CD8-positive, alpha-beta memory T cell (primary cell): ENCODE data around the gene IRGQ. TPM values are rescaled to one million over a fixed set of nuclear protein-coding genes. Genes with fewer than 3 reads are reported as not detected.
"Not testable (repeated sequence)": the region's sequence is repeated elsewhere in the genome, so short reads cannot be mapped to it uniquely, and the experiment has no call there.

Experiments used
- CTCF ChIA-PET: fragments of 350-600 bp; sonication (Branson Sonifier 250); formaldehyde crosslinking; loops from one replicate; lab custom pipeline; 2021; ENCODE audit warnings: antibody characterized with exemption; lab: Charles Lee
- POLR2A ChIA-PET: fragments of 350-600 bp; sonication (Branson Sonifier 250); formaldehyde crosslinking; loops from one replicate; lab custom pipeline; 2021; ENCODE audit warnings: antibody characterized with exemption; lab: Charles Lee
- DNase-seq, 5 donors: peaks; one replicate each; pipeline versions ENCODE4 v3.0.0 to v3.0.0-alpha.2; 2020 to 2022; ENCODE audit warnings: mixed read lengths in 1 of 5
- H3K27ac ChIP-seq: one replicate; pipeline ENCODE4 v1.7.0; 2013; ENCODE audit warnings: low read depth, mild to moderate bottlenecking, low read length, moderate library complexity
- H3K27me3 ChIP-seq: 2 replicates; pipeline ENCODE4 v1.7.0; 2013; ENCODE audit warnings: low read length, mild to moderate bottlenecking; ENCODE audit not compliant: insufficient read depth, poor library complexity, severe bottlenecking
- H3K36me3 ChIP-seq: 2 replicates; pipeline ENCODE4 v1.7.0; 2013; ENCODE audit warnings: mild to moderate bottlenecking, low read length, moderate library complexity; ENCODE audit not compliant: insufficient read depth
- H3K4me1 ChIP-seq: 2 replicates; pipeline ENCODE4 v1.7.0; 2013; ENCODE audit warnings: mild to moderate bottlenecking, low read length, moderate library complexity; ENCODE audit not compliant: insufficient read depth
- H3K4me3 ChIP-seq: 2 replicates; pipeline ENCODE4 v1.7.0; 2013; ENCODE audit warnings: mild to moderate bottlenecking, low read length
- H3K9me3 ChIP-seq: 2 replicates; pipeline ENCODE4 v1.7.0; 2013; ENCODE audit warnings: mild to moderate bottlenecking, low read length
- H3K27ac Mint-ChIP-seq, 8 donors: one replicate each; pipeline ENCODE4 v1.8.0; 2020 to 2021; ENCODE audit warnings: mixed read lengths in 8 of 8, mild to moderate bottlenecking in 6 of 8, inconsistent platforms in 3 of 8, moderate library complexity in 3 of 8
- H3K27me3 Mint-ChIP-seq, 2 donors: one replicate each; pipeline ENCODE4 v1.8.0; 2020 to 2021; ENCODE audit warnings: mixed read lengths in 2 of 2, mild to moderate bottlenecking in 1 of 2, moderate library complexity in 1 of 2
- H3K36me3 Mint-ChIP-seq, 3 donors: one replicate each; pipeline ENCODE4 v1.8.0; 2020 to 2021; ENCODE audit warnings: mixed read lengths in 3 of 3, inconsistent platforms in 1 of 3, mild to moderate bottlenecking in 1 of 3
- H3K4me1 Mint-ChIP-seq, 3 donors: one replicate each; pipeline ENCODE4 v1.8.0; 2020 to 2021; ENCODE audit warnings: mixed read lengths in 3 of 3, inconsistent platforms in 1 of 3, mild to moderate bottlenecking in 1 of 3
- H3K4me3 Mint-ChIP-seq, 7 donors: one replicate each; pipeline ENCODE4 v1.8.0; 2020 to 2021; ENCODE audit warnings: mixed read lengths in 7 of 7, mild to moderate bottlenecking in 6 of 7, moderate library complexity in 4 of 7, inconsistent platforms in 2 of 7
- H3K9me3 Mint-ChIP-seq, 5 donors: one replicate each; pipeline ENCODE4 v1.8.0; 2020 to 2022; ENCODE audit warnings: mixed read lengths in 5 of 5, mild to moderate bottlenecking in 3 of 5, moderate library complexity in 2 of 5, inconsistent platforms in 1 of 5
- polyA plus RNA-seq: library from polyadenylated mRNA; unstranded; fragments of 300-500 nt; fragmentation: Illumina TruSeq; gene quantifications from one replicate; pipeline ENCODE4 v1.2.3, GENCODE V29; 2021
- total RNA-seq, 2 experiments: library from RNA; stranded (reverse); gene quantifications; one replicate each; pipeline ENCODE4 v1.2.3, GENCODE V29; 2021

The IRGQ gene
- total and polyA plus RNA-seq, 3 experiments from 2014 or later, result 2.2 to 30.2 (median 25.4) TPM

DNA sequence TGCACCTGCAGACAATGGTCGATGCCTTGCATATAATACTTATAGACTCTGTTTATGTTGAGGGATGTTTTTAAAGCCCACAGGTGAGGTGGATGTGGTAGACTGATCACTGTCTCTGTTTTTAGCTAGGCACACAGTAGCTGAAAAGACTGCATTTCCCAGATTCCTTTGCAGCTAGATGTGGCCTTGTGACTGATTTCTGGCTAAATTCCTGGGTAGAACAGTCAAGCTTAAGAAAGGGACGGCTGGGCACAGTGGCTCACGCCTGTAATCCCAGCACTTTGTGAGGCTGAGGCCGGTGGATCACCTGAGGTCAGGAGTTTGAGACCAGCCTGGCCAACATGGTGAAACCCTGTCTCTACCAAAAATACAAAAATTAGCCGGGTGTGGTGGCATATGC is 4.4 kb upstream of the IRGQ start:
- H3K27me3 ChIP-seq, H3K9me3 Mint-ChIP-seq, H3K4me3 Mint-ChIP-seq, POLR2A ChIA-PET, H3K36me3 ChIP-seq, DNase-seq, H3K4me3 ChIP-seq, H3K27ac ChIP-seq, H3K27me3 Mint-ChIP-seq, H3K9me3 ChIP-seq: not testable (repeated sequence)
- peak overlapping the region in 4 of 8 donors; percentile 6 to 59 (median 44) for H3K27ac Mint-ChIP-seq
- peaks cover 0 to 74% (median 2%) of the 10 kb centered on the region in 3 donors for H3K36me3 Mint-ChIP-seq
- CTCF ChIA-PET, result interaction anchor here (1.3 kb wide), 1 partner anchor 67 kb away, joined by 3 read pairs; the partner anchor contains the start of gene ZNF575
- peaks cover 29 to 33% (median 30%) of the 10 kb centered on the region in 3 donors for H3K4me1 Mint-ChIP-seq
- peaks cover 21% of the 10 kb centered on the region for H3K4me1 ChIP-seq

DNA sequence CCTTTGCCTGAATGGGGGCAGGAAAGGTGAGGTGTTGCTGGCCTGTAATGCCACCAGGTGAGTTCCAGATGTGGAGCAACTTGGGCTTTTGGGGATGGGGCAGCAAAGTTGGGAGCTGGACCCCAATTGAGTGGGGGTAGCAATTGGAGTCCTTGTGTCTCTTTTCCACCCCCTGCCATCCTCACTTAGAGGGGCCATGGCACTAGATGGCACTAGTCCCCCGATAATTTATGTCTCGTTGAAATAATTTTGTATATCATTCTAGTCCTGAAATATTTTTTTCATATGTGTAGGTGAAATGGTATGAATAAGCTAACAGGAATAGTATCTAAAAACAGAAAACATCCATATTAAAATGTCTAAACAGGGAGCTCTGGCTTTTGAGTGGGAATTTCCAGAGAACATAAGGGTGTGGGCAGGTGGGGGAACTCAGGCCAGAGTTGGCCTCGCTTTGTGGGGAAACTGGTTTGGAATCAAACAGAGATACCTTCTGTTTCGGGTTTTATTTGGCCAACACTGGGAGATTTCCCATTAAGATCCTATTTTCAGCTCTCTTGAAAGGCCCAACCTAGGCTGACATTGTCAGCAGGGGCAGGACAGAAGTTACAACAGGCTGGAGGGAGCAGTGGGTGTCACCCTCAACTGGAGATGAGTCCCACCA is 3.8 kb upstream of the IRGQ start:
- no peak for DNase-seq
- H3K36me3 ChIP-seq, result peaks cover 7% of the 10 kb centered on the region
- H3K4me1 ChIP-seq, result peaks cover 26% of the 10 kb centered on the region
- H3K9me3 ChIP-seq, result no peaks in the 10 kb centered on the region
- Mint-ChIP-seq H3K4me3 (no peak overlapping the region), H3K27ac (peak overlapping the region in 6 of 8 donors; percentile 6 to 59 (median 38)), H3K9me3 (no peaks in the 10 kb centered on the region), H3K4me1 (peaks cover 31 to 36% (median 33%) of the 10 kb centered on the region in 3 donors), H3K27me3 (peaks cover 0 to 4% of the 10 kb centered on the region in 2 donors), H3K36me3 (peaks cover 0 to 72% (median 2%) of the 10 kb centered on the region in 3 donors)
- H3K4me3 ChIP-seq, result no peak overlapping the region
- H3K27me3 ChIP-seq, result no peaks in the 10 kb centered on the region
- H3K27ac ChIP-seq, result no peak overlapping the region
- POLR2A ChIA-PET, result interaction anchor here (0.6 kb wide), 1 partner anchor 21 kb away, joined by 4 read pairs; no protein-coding TSS in a partner anchor
- CTCF ChIA-PET, result interaction anchor here (1.3 kb wide), 1 partner anchor 67 kb away, joined by 3 read pairs; the partner anchor contains the start of gene ZNF575

DNA sequence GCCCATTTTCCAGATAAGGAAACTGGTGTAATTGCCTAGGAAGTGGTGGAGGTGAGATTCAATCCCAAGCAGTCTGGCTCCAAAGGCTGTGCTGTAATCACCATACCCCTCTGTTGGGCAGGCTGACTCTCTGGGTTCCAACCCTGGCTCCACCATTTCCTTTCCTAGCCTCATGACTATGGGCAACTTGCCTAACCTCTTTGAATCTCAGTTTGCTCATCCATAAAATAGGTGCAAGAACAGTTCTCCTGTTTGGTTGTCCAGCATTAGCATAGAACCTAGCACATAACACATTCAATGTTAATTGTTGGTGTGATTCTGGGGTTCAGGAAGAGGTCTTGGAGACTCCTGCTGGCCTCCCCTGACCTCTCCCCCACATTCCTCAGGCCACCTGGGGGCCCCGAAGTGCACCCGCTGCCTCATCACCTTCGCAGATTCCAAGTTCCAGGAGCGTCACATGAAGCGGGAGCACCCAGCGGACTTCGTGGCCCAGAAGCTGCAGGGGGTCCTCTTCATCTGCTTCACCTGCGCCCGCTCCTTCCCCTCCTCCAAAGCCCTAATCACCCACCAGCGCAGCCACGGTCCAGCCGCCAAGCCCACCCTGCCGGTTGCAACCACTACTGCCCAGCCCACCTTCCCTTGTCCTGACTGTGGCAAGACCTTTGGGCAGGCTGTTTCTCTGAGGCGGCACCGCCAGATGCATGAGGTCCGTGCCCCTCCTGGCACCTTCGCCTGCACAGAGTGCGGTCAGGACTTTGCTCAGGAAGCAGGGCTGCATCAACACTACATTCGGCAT is 2.7 kb upstream of the IRGQ start:
- DNase-seq, result no peak
- CTCF ChIA-PET, result no interaction called here
- H3K36me3 Mint-ChIP-seq, result peaks cover 0 to 74% (median 0%) of the 10 kb centered on the region in 3 donors
- H3K4me3 Mint-ChIP-seq, result peak overlapping the region in 4 of 7 donors; percentile 34 to 98 (median 92)
- H3K4me1 ChIP-seq, result peaks cover 38% of the 10 kb centered on the region
- H3K27ac Mint-ChIP-seq, result peak overlapping the region in 6 of 8 donors; percentile 11 to 100 (median 52)
- H3K9me3 Mint-ChIP-seq, result no peaks in the 10 kb centered on the region
- H3K4me1 Mint-ChIP-seq, result peaks cover 36 to 44% (median 37%) of the 10 kb centered on the region in 3 donors
- no peaks in the 10 kb centered on the region for H3K27me3 ChIP-seq
- no peak overlapping the region for H3K4me3 ChIP-seq
- peaks cover 7% of the 10 kb centered on the region for H3K36me3 ChIP-seq
- no peak overlapping the region for H3K27ac ChIP-seq
- no peaks in the 10 kb centered on the region for H3K9me3 ChIP-seq
- POLR2A ChIA-PET, result no interaction called here
- H3K27me3 Mint-ChIP-seq, result peaks cover 0 to 4% of the 10 kb centered on the region in 2 donors

DNA sequence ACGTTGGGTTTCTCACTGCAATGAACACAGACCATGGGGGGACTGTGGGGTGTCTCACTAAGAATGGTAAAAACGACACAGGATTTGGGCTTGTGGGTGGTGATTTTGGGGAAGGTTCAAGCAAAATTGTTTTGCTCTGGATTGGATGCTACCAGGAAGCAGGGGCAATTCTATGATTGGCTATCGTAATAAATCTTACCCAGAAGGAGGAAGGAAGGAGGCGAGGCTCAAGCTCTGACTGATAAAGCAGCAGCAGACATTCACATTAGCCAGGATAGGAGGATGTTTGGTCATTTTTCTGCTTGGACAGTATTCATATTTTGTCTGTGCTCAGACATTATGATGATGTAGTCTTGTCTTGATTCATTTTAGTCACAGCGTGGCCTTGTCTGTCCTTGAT is 1.9 kb upstream of the IRGQ start:
- peaks cover 39 to 50% (median 43%) of the 10 kb centered on the region in 3 donors for H3K4me1 Mint-ChIP-seq

DNA sequence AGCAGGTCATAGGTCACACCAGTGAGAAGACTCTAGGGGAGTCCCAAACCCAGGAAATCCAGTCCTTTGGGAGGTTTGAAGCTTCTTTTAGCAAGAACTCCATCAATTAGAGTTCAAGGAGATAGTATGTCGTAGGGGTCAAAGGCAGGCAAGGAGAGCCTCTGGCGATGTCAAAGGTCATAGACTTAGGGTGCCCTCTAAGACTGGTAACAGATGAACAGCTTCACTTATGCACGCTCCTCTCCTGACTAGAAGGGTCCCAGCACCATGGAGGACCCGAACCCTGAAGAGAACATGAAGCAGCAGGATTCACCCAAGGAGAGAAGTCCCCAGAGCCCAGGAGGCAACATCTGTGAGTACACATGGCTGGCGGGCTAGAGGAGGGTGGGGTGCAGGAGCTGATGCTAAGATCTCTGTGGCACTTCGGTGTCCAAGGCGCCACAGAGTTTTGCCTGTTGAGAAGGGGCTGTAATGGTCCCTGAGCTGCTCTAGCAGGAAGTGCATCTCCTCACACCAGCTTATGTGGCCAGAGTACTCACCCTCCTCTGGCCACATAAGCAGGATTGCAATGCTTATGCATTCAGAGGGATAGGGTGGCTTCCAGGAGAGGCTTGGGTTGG is 1.0 kb upstream of the IRGQ start:
- Histone ChIP-seq H3K27me3 (no peaks in the 10 kb centered on the region), H3K36me3 (peaks cover 7% of the 10 kb centered on the region), H3K4me1 (peaks cover 38% of the 10 kb centered on the region), H3K4me3 (peak overlapping the region; percentile 71), H3K27ac (peak overlapping the region; percentile 96), H3K9me3 (no peaks in the 10 kb centered on the region)
- H3K4me1 Mint-ChIP-seq, result peaks cover 39 to 50% (median 43%) of the 10 kb centered on the region in 3 donors
- peaks cover 0 to 4% of the 10 kb centered on the region in 2 donors for H3K27me3 Mint-ChIP-seq
- DNase-seq, result no peak
- H3K4me3 Mint-ChIP-seq, result peak overlapping the region; percentile 89 to 98 (median 96)
- ChIA-PET CTCF (interaction anchor here (1.2 to 5.4 kb wide), 6 partner anchors 22 to 71 kb away, joined by 3 to 124 read pairs (median 12); partner anchors contain the start of genes ETHE1, XRCC1 and ZNF575), POLR2A (interaction anchor here (1.1 to 3.2 kb wide), 3 partner anchors 21 to 69 kb away, joined by 4 to 19 read pairs (median 9); partner anchors contain the start of genes PINLYP and XRCC1)
- peak overlapping the region; percentile 99 to 100 (median 100) for H3K27ac Mint-ChIP-seq
- peaks cover 0 to 71% (median 2%) of the 10 kb centered on the region in 3 donors for H3K36me3 Mint-ChIP-seq
- no peaks in the 10 kb centered on the region for H3K9me3 Mint-ChIP-seq

More for the DNA sequence above, 1.9 kb upstream of the IRGQ start:
- Mint-ChIP-seq H3K27ac (peak overlapping the region; percentile 34 to 100 (median 100)), H3K27me3 (peaks cover 0 to 4% of the 10 kb centered on the region in 2 donors), H3K9me3 (no peaks in the 10 kb centered on the region), H3K36me3 (peaks cover 0 to 75% (median 0%) of the 10 kb centered on the region in 3 donors), H3K4me3 (peak overlapping the region; percentile 89 to 98 (median 96))
- DNase-seq, result no peak
- ChIA-PET CTCF (interaction anchor here (1.3 to 5.4 kb wide), 2 partner anchors 23 to 43 kb away, joined by 3 to 124 read pairs; partner anchors contain the start of gene XRCC1), POLR2A (interaction anchor here (0.5 kb wide), 1 partner anchor 1660 kb away, joined by 7 read pairs; no protein-coding TSS in a partner anchor)
- peak overlapping the region; percentile 96 for H3K27ac ChIP-seq
- H3K4me1 ChIP-seq, result peaks cover 38% of the 10 kb centered on the region
- peaks cover 7% of the 10 kb centered on the region for H3K36me3 ChIP-seq
- H3K27me3 ChIP-seq, result no peaks in the 10 kb centered on the region
- no peaks in the 10 kb centered on the region for H3K9me3 ChIP-seq
- H3K4me3 ChIP-seq, result no peak overlapping the region

DNA sequence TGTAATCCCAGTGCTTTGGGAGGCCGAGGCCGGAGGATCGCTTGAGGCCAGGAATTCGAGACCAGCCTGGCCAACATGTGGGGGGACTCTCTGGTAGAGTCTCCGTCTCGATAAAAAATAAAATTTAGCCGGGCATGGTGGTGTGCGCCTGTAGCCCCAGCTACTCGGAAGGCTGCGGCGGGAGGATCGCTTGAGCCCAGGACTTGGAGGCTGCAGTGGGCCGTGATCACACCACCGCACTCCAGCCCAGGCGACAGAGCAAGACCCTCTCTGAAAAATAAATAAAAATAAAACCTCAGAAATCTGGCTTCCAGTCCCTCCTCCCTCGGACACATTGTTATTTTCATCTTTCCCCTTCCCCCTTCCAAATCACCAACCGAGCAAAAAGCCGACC is 332 bp downstream of the IRGQ start:
- ChIA-PET CTCF (interaction anchor here (0.7 to 5.4 kb wide), 17 partner anchors 10 to 156 kb away, joined by 3 to 124 read pairs (median 14); partner anchors contain the start of genes ETHE1 and ZNF575), POLR2A (interaction anchor here (0.7 to 3.2 kb wide), 12 partner anchors 15 to 296 kb away, joined by 3 to 23 read pairs (median 6); partner anchors contain the start of genes PINLYP, XRCC1 and ZNF575)
- Histone ChIP-seq H3K4me1 (peaks cover 38% of the 10 kb centered on the region), H3K36me3 (peaks cover 7% of the 10 kb centered on the region), H3K27ac (peak overlapping the region; percentile 96), H3K4me3 (peak overlapping the region; percentile 71), H3K9me3 (no peaks in the 10 kb centered on the region), H3K27me3 (no peaks in the 10 kb centered on the region)
- peak overlapping the region; percentile 99 to 100 (median 100) for H3K27ac Mint-ChIP-seq
- peak overlapping the region; percentile 89 to 98 (median 96) for H3K4me3 Mint-ChIP-seq
- H3K9me3 Mint-ChIP-seq, result no peaks in the 10 kb centered on the region
- H3K27me3 Mint-ChIP-seq, result peaks cover 0 to 4% of the 10 kb centered on the region in 2 donors
- no peak for DNase-seq
- H3K4me1 Mint-ChIP-seq, result peaks cover 43 to 50% (median 46%) of the 10 kb centered on the region in 3 donors
- H3K36me3 Mint-ChIP-seq, result peaks cover 0 to 67% (median 2%) of the 10 kb centered on the region in 3 donors
